Kidney (tissue), 14 donors: ENCODE results near the gene SORBS1. TPM values are rescaled to one million over a fixed set of nuclear protein-coding genes. Genes with fewer than 3 reads are reported as not detected.

ENCODE experiments used
- DNase-seq, 5 donors: peaks; one replicate each; pipeline ENCODE4 v3.0.0-alpha.2; 2013 to 2020
- FAIRE-seq: peaks from 2 replicates; lab custom pipeline; 2012; peaks lifted over from hg19 to GRCh38; lab: Jason Lieb, UNC
- H3K27ac ChIP-seq, 2 donors: one replicate each; pipeline ENCODE4 v1.7.0; 2013; ENCODE audit warnings: low read depth in 2 of 2, low read length in 2 of 2, inconsistent platforms in 1 of 2
- H3K27me3 ChIP-seq: one replicate; pipeline ENCODE4 v1.7.1; 2013; ENCODE audit warnings: low read length, inconsistent platforms; ENCODE audit not compliant: control insufficient read depth, insufficient read depth
- H3K36me3 ChIP-seq, 3 donors: one replicate each; pipeline versions ENCODE4 v1.7.0 to v1.7.1; 2013; ENCODE audit warnings: low read length in 3 of 3, control low read depth in 1 of 3, inconsistent platforms in 1 of 3; ENCODE audit not compliant: insufficient read depth in 3 of 3, control insufficient read depth in 2 of 3
- H3K4me1 ChIP-seq, 3 donors: one replicate each; pipeline versions ENCODE4 v1.7.0 to v1.7.1; 2013; ENCODE audit warnings: low read length in 3 of 3, inconsistent platforms in 1 of 3, low read depth in 1 of 3; ENCODE audit not compliant: control insufficient read depth in 2 of 3, insufficient read depth in 2 of 3
- H3K4me3 ChIP-seq, 3 donors: one replicate each; pipeline versions ENCODE4 v1.7.0 to v1.8.1; 2013; ENCODE audit warnings: low read length in 3 of 3, control low read depth in 1 of 3, inconsistent platforms in 1 of 3
- H3K9ac ChIP-seq, 3 donors: one replicate each; pipeline versions ENCODE4 v1.7.0 to v1.7.1; 2013; ENCODE audit warnings: low read length in 3 of 3, control low read depth in 1 of 3, inconsistent platforms in 1 of 3
- H3K9me3 ChIP-seq, 3 donors: one replicate each; pipeline versions ENCODE4 v1.7.0 to v1.7.1; 2013; ENCODE audit warnings: low read length in 3 of 3, control low read depth in 1 of 3, inconsistent platforms in 1 of 3; ENCODE audit not compliant: control insufficient read depth in 2 of 3, insufficient read depth in 1 of 3
- intact Hi-C: fragments of 100-400 bp; cut with DNase I; formaldehyde crosslinking; loops from one replicate; pipeline ENCODE4 v1.11.1; 2022
- polyA plus RNA-seq: library from polyadenylated mRNA; stranded (reverse); fragments of 350-450 nt; fragmentation: Illumina TruSeq; extraction: RNeasy Lipid Tissue Mini Kit (QIAGEN cat#74804); gene quantifications from one replicate; pipeline ENCODE4 v1.2.3, GENCODE V29; 2014; ENCODE audit warnings: low read depth, low replicate concordance; ENCODE audit not compliant: insufficient read depth
- total RNA-seq: library from RNA; stranded (reverse); fragmentation: NEBNext Ultra II Directional; extraction: Animal tissue kit (Norgen Biotek cat#: 25700); gene quantifications from one replicate; pipeline ENCODE4 v1.2.1, GENCODE V29; 2021
- TF ChIP-seq, protein P1 (sequence below): IDR thresholded peaks from 3 replicates; pipeline ENCODE4 v1.5.1; 2012; ENCODE audit warnings: mild to moderate bottlenecking, moderate library complexity, borderline replicate concordance; ENCODE audit not compliant: insufficient read depth; ENCODE audit errors: extremely low read depth
- donor health status: control.
- donor health status: control.
- donor health status: control.
- donor health status: control.
- donor health status: control.
- donor health status: DM: yes; HTN: yes; CAD: no.
- donor health status: Normal renal cell carcinoma (clear cell type).

Gene SORBS1
- total and polyA plus RNA-seq, 2 donors from 2014 or later: 12.2 to 91.7 TPM

DNA sequence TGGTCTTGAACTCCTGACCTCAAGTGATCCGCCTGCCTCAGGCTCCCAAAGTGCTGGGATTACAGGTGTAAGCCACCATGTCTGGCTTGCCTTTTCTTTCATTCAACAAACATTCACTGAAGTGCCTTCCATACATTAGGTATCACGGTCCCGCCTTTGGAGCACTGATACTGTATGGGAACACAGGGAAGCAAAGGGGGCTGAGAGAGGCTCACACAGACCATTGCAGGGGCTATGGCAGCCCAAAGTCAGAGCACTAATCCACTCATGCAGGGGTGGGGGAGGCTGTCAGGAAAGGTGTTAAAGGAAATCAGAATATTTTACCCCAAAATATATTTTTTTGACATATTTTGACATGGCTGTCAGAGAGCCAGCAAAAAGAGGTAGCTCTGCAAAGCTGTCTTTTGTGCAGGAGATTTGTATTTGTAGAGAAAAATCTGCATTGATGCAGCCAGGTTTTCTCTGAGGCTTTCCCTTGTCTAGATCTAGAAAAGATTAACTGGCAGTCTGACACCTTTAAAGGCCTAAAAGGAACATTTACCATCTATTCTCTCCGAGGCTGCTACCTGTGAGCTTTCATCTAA lies 228.4 kb downstream of the SORBS1 start:
- intact Hi-C loops: no loop called here
- FAIRE-seq: no peak
- H3K4me3 ChIP-seq: no peak overlapping the region
- no peak for DNase-seq
- no peak overlapping the region for H3K9ac ChIP-seq
- TF ChIP-seq, protein P1, sequence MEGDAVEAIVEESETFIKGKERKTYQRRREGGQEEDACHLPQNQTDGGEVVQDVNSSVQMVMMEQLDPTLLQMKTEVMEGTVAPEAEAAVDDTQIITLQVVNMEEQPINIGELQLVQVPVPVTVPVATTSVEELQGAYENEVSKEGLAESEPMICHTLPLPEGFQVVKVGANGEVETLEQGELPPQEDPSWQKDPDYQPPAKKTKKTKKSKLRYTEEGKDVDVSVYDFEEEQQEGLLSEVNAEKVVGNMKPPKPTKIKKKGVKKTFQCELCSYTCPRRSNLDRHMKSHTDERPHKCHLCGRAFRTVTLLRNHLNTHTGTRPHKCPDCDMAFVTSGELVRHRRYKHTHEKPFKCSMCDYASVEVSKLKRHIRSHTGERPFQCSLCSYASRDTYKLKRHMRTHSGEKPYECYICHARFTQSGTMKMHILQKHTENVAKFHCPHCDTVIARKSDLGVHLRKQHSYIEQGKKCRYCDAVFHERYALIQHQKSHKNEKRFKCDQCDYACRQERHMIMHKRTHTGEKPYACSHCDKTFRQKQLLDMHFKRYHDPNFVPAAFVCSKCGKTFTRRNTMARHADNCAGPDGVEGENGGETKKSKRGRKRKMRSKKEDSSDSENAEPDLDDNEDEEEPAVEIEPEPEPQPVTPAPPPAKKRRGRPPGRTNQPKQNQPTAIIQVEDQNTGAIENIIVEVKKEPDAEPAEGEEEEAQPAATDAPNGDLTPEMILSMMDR: no peak
- H3K27me3 ChIP-seq: no peaks in the 10 kb centered on the region
- H3K27ac ChIP-seq: no peak overlapping the region
- H3K36me3 ChIP-seq: peaks cover 0 to 2% (median 0%) of the 10 kb centered on the region in 3 donors
- no peaks in the 10 kb centered on the region for H3K4me1 ChIP-seq
- H3K9me3 ChIP-seq: no peaks in the 10 kb centered on the region

DNA sequence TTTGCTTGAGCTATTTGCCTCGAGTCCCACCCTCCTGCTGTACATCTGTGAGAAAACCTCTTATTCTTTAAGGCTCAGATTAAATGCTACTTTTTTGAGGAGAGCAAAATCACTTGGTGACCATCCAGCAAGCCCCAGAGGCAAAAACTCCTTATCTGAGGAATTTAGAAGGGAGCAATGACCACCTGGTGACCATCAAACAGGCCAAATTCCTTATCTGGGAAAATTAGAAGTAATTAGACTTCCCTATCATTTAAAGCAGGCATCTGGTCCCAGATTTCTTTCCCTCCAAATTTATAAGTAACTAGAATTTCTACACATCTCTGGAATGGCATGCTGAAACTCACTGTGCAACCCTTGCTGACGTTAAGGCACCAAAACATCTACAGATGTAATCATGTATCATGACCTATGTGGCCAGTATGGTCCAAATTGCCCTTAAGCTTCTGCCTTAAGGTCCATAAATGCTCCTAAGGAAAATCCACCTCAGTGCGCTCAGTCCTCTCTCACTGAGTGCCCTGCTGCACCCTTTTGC lies 229.5 kb downstream of the SORBS1 start:
- H3K4me1 ChIP-seq: no peaks in the 10 kb centered on the region

DNA sequence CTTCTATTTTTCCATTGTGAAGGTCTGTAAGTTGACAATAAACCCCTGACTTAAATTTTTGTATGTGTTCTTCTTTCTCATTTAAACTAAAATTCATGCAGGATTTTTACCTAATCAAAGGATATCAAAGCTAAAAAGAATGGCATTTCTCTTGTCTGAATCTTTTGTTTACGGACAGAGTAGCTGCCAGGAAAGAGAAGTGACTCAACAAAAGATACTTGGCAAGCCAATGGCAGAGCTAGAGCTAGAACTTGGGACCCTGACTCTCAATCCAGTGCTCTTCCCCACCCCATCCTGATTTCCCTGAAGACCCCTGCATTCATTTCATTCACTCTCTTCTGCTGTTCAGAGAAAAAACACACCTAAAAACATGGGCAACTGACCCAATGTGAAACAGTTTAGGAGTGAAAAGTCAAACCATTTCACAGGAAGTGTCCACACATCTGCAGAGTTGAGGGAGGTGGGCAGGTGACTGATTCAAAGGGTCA lies 230.2 kb downstream of the SORBS1 start:
- H3K9me3 ChIP-seq: no peaks in the 10 kb centered on the region
- no peak overlapping the region for H3K4me3 ChIP-seq
- H3K27me3 ChIP-seq: no peaks in the 10 kb centered on the region
- intact Hi-C loops: no loop called here
- no peaks in the 10 kb centered on the region for H3K4me1 ChIP-seq
- TF ChIP-seq, protein P1: no peak
- FAIRE-seq (no peak), DNase-seq (no peak)
- no peak overlapping the region for H3K9ac ChIP-seq
- H3K27ac ChIP-seq: no peak overlapping the region
- peaks cover 0 to 2% (median 0%) of the 10 kb centered on the region in 3 donors for H3K36me3 ChIP-seq

More for the DNA sequence above, 229.5 kb downstream of the SORBS1 start:
- no peak overlapping the region for H3K4me3 ChIP-seq
- H3K27me3 ChIP-seq: no peaks in the 10 kb centered on the region
- intact Hi-C loops: no loop called here
- TF ChIP-seq, protein P1: no peak
- FAIRE-seq: no peak
- no peak overlapping the region for H3K9ac ChIP-seq
- no peaks in the 10 kb centered on the region for H3K9me3 ChIP-seq
- H3K36me3 ChIP-seq: peaks cover 0 to 2% (median 0%) of the 10 kb centered on the region in 3 donors
- no peak for DNase-seq
- no peak overlapping the region for H3K27ac ChIP-seq
